HFFc6 (cell line): Measurements from ENCODE around the gene ITGA2B. TPM values are rescaled to one million over a fixed set of nuclear protein-coding genes. Genes with fewer than 3 reads are reported as not detected.
A peak's percentile ranks its signal among the peaks of the same experiment; 100 is the strongest.
"Not testable (repeated sequence)": the region's sequence is repeated elsewhere in the genome, so short reads cannot be mapped to it uniquely, and the experiment has no call there.

Experiments used
- DNase-seq: peaks from one replicate; pipeline ENCODE4 v3.0.0-alpha.2; 2018
- H3K27ac Mint-ChIP-seq: 2 replicates; pipeline ENCODE4 v1.8.0; 2020; ENCODE audit warnings: mild to moderate bottlenecking, mixed read lengths
- H3K27me3 Mint-ChIP-seq: 2 replicates; pipeline ENCODE4 v1.8.0; 2021; ENCODE audit warnings: mild to moderate bottlenecking, moderate library complexity, mixed read lengths; ENCODE audit not compliant: insufficient read depth
- H3K36me3 Mint-ChIP-seq: 2 replicates; pipeline ENCODE4 v1.8.0; 2021; ENCODE audit warnings: low read depth, mixed read lengths
- H3K4me1 Mint-ChIP-seq: 2 replicates; pipeline ENCODE4 v1.8.0; 2020; ENCODE audit warnings: low read depth, mixed read lengths
- H3K4me3 Mint-ChIP-seq: 2 replicates; pipeline ENCODE4 v1.8.0; 2020; ENCODE audit warnings: mild to moderate bottlenecking, moderate library complexity, mixed read lengths
- H3K9me3 Mint-ChIP-seq: 2 replicates; pipeline ENCODE4 v1.8.0; 2020; ENCODE audit warnings: mild to moderate bottlenecking, mixed read lengths
- CTCF ChIP-seq: fragments of 200-600 bp; sonication (generic); IDR thresholded peaks from 2 replicates; pipeline ENCODE4 v1.5.0; 2021; ENCODE audit warnings: antibody characterized with exemption, mild to moderate bottlenecking
- total RNA-seq, 6 experiments: library from RNA; stranded (reverse); fragmentation: NEBNext Ultra II Directional; extraction: Animal tissue kit (Norgen Biotek cat#: 25700); gene quantifications; 2 replicates in 1 of 6; 3 replicates in 5 of 6; pipeline ENCODE4 v1.2.3, GENCODE V29; 2021

Gene ITGA2B
- total RNA-seq, 6 experiments from 2014 or later = 0.18 to 0.19 TPM; not detected in 4

GRCh38 chr17:44346064-44346844 lies 43.2 kb downstream of the ITGA2B start:
- H3K36me3 Mint-ChIP-seq = 0 out of 2 replicates have a peak, but pooled peaks cover 4% of the 10 kb centered on the region
- no peaks in the 10 kb centered on the region for H3K9me3 Mint-ChIP-seq
- peak overlapping the region; percentile 97 for H3K4me3 Mint-ChIP-seq
- H3K27me3 Mint-ChIP-seq = peaks cover 6% of the 10 kb centered on the region
- TF ChIP-seq CTCF = peak; percentile 8
- peaks cover 28% of the 10 kb centered on the region for H3K4me1 Mint-ChIP-seq
- DNase-seq = no peak
- H3K27ac Mint-ChIP-seq = peak overlapping the region; percentile 89; the same call in 1 of the 2 replicates

GRCh38 chr17:44345454-44346026 lies 43.9 kb downstream of the ITGA2B start:
- Mint-ChIP-seq H3K27me3 (peaks cover 6% of the 10 kb centered on the region), H3K9me3 (no peaks in the 10 kb centered on the region), H3K4me3 (peak overlapping the region; percentile 97), H3K36me3 (0 out of 2 replicates have a peak, but pooled peaks cover 4% of the 10 kb centered on the region), H3K4me1 (peaks cover 28% of the 10 kb centered on the region), H3K27ac (peak overlapping the region; percentile 89)
- peak; percentile 49 for DNase-seq
- TF ChIP-seq CTCF = peak; percentile 78

- H3K4me3 Mint-ChIP-seq = peak within 1 kb of the TSS; percentile 97
- TF ChIP-seq CTCF = no peak
- H3K36me3 Mint-ChIP-seq = 0 out of 2 replicates have a peak, but pooled peaks cover 4% of the 10 kb centered on the region
- H3K27me3 Mint-ChIP-seq = peaks cover 6% of the 10 kb centered on the region
- peak; percentile 98 for DNase-seq
- peaks cover 28% of the 10 kb centered on the region for H3K4me1 Mint-ChIP-seq
- H3K27ac Mint-ChIP-seq = peak within 1 kb of the TSS; percentile 89
- H3K9me3 Mint-ChIP-seq = no peaks in the 10 kb centered on the region
These were observed 44.5 kb downstream of the ITGA2B start, which contains the start of gene GRN for GRCh38 chr17:44344939-44345453. Gene GRN, plus strand, starts transcription at chr17:44345302. Its CDS starts 3,863 bp downstream, at chr17:44349165.

- peaks cover 29% of the 10 kb centered on the region for H3K4me1 Mint-ChIP-seq
- H3K9me3 Mint-ChIP-seq = no peaks in the 10 kb centered on the region
- H3K36me3 Mint-ChIP-seq = 0 out of 2 replicates have a peak, but pooled peaks cover 4% of the 10 kb centered on the region
- H3K27me3 Mint-ChIP-seq = peaks cover 6% of the 10 kb centered on the region
- H3K27ac Mint-ChIP-seq = no peak overlapping the region
- DNase-seq = no peak
- no peak for TF ChIP-seq CTCF
- no peak overlapping the region for H3K4me3 Mint-ChIP-seq
These were observed 45.8 kb downstream of the ITGA2B start for GRCh38 chr17:44343510-44344209.

GRCh38 chr17:44340553-44340952 lies 48.9 kb downstream of the ITGA2B start:
- Mint-ChIP-seq H3K27me3 (peaks cover 17% of the 10 kb centered on the region), H3K4me1 (peaks cover 12% of the 10 kb centered on the region)
- H3K36me3 Mint-ChIP-seq, H3K9me3 Mint-ChIP-seq, H3K27ac Mint-ChIP-seq, DNase-seq, H3K4me3 Mint-ChIP-seq: not testable (repeated sequence)
